ENCODE data around the gene DCC.

- no peak for TF ChIP-seq NFYB (IDR thresholded peaks at IDR 0.05; ENCODE audit: extremely low read depth, insufficient read length)
- no peak for TF ChIP-seq RNF2 (IDR thresholded peaks at IDR 0.05)
- TF ChIP-seq EZH2 (IDR thresholded peaks at IDR 0.05; ENCODE audit: borderline replicate concordance, low read depth, low read length) = no peak
- TF ChIP-seq NR3C1 (CRISPR knock-in tag; IDR thresholded peaks at IDR 0.05) = no peak
- no peak for TF ChIP-seq ZNF263 (CRISPR knock-in tag; IDR thresholded peaks at IDR 0.05; ENCODE audit: borderline replicate concordance)
- TF ChIP-seq ARID2 (IDR thresholded peaks at IDR 0.05) = no peak
- TF ChIP-seq FIP1L1 (IDR thresholded peaks at IDR 0.05; ENCODE audit: low read depth, low read length, poor library complexity, severe bottlenecking) = no peak
- no peak for TF ChIP-seq HDAC6 (IDR thresholded peaks at IDR 0.05; ENCODE audit: low read depth, low read length)
- no peak for TF ChIP-seq SP1 (CRISPR knock-in tag; IDR thresholded peaks at IDR 0.05)
- no peak for TF ChIP-seq RNF219 (CRISPR knock-in tag; IDR thresholded peaks at IDR 0.05)
Measured at GRCh38 chr18:52341103-52341432, 1.1 kb downstream of the DCC start.

Data from K562 (cell line).